Stimulated activated CD4-positive, alpha-beta T cell treated with anti-CD3 and anti-CD28 coated beads, Interleukin-15, amount 100 ng/mL, for 24 hours (primary cell): ENCODE results near the gene NET1.
"Not testable (repeated sequence)": the region's sequence is repeated elsewhere in the genome, so short reads cannot be mapped to it uniquely, and the experiment has no call there.

Experiments used
- DNase-seq: peaks from one replicate; pipeline ENCODE4 v3.0.0-alpha.2; 2020

Gene NET1

GRCh38 chr10:5399332-5399731 is 13.0 kb upstream of the NET1 start:
- no peak for DNase-seq

- DNase-seq = no peak
These were observed 11.7 kb upstream of the NET1 start for GRCh38 chr10:5400468-5401240.

GRCh38 chr10:5402798-5403197 is 9.6 kb upstream of the NET1 start:
- no peak for DNase-seq

GRCh38 chr10:5404208-5405041 is 7.9 kb upstream of the NET1 start, which contains the start of gene TUBAL3:
TUBAL3 (minus strand) TSS chr10:5404828; CDS start chr10:5404792, 36 bp downstream.
- no peak for DNase-seq

- no peak for DNase-seq
These were observed 5.4 kb upstream of the NET1 start for GRCh38 chr10:5406918-5407317.

GRCh38 chr10:5410787-5411186 is 1.6 kb upstream of the NET1 start:
- not testable (repeated sequence) for DNase-seq

- DNase-seq = no peak
These were observed 448 bp upstream of the NET1 start for GRCh38 chr10:5411941-5412276.

- no peak for DNase-seq
These were observed 918 bp downstream of the NET1 start for GRCh38 chr10:5413012-5413938.

- DNase-seq = no peak
These were observed 4.6 kb downstream of the NET1 start for GRCh38 chr10:5416981-5417380.

- DNase-seq = no peak
These were observed 6.2 kb downstream of the NET1 start for GRCh38 chr10:5418584-5418983.

GRCh38 chr10:5419466-5420094 is 7.2 kb downstream of the NET1 start:
- DNase-seq = no peak

GRCh38 chr10:5423771-5424170 is 11.4 kb downstream of the NET1 start:
- DNase-seq = no peak

GRCh38 chr10:5424751-5425150 is 12.4 kb downstream of the NET1 start:
- no peak for DNase-seq

GRCh38 chr10:5428133-5428532 is 15.8 kb downstream of the NET1 start:
- DNase-seq = no peak

GRCh38 chr10:5433182-5433581 is 20.8 kb downstream of the NET1 start:
- DNase-seq = no peak

GRCh38 chr10:5434017-5434753 is 21.8 kb downstream of the NET1 start:
- no peak for DNase-seq

GRCh38 chr10:5435328-5435727 is 23.0 kb downstream of the NET1 start:
- no peak for DNase-seq

- DNase-seq = no peak
These were observed 27.8 kb downstream of the NET1 start for GRCh38 chr10:5440206-5440605.

GRCh38 chr10:5441106-5441505 is 28.7 kb downstream of the NET1 start:
- DNase-seq = no peak

- no peak for DNase-seq
These were observed 30.0 kb downstream of the NET1 start for GRCh38 chr10:5442065-5442989.

GRCh38 chr10:5442990-5443370 is 30.6 kb downstream of the NET1 start:
- no peak for DNase-seq
